Measurements from ENCODE around the gene SIVA1.

Gene SIVA1

GRCh38 chr14:104754213-104754851 lies 1.4 kb downstream of the SIVA1 start:
- H3K9ac ChIP-seq (ENCODE audit: low read length): peak overlapping the region; percentile 95
- no peak overlapping the region for H3K27ac ChIP-seq (ENCODE audit: low read depth, low read length)
- H3K9me3 ChIP-seq (ENCODE audit: insufficient read depth, low read length): no peaks in the 10 kb centered on the region
- H3K4me3 ChIP-seq (ENCODE audit: insufficient read depth, low read length, poor library complexity, severe bottlenecking): peak overlapping the region; percentile 73
- H3K36me3 ChIP-seq (ENCODE audit: low read length): no peaks in the 10 kb centered on the region
- no peak overlapping the region for H2AFZ ChIP-seq (ENCODE audit: low read depth, low read length, severe bottlenecking)
- H3F3A ChIP-seq (ENCODE audit: insufficient read depth): no peaks in the 10 kb centered on the region
- no peaks in the 10 kb centered on the region for H3K27me3 ChIP-seq (ENCODE audit: low read length)
- H3K9me2 ChIP-seq (replicated peaks; ENCODE audit: insufficient read depth, low read length): no peaks in the 10 kb centered on the region
- no peaks in the 10 kb centered on the region; the same call in 1 of the 2 replicates for H4K20me1 ChIP-seq (ENCODE audit: low read depth, low read length)
- H3K79me2 ChIP-seq (ENCODE audit: insufficient read depth, low read length): peaks cover 32% of the 10 kb centered on the region
- peak overlapping the region; percentile 65 for H3K4me2 ChIP-seq (ENCODE audit: low read depth, low read length, poor library complexity, severe bottlenecking)
- no peak for TF ChIP-seq EZH2phosphoT487 (conservative IDR thresholded peaks at IDR 0.05; ENCODE audit: low read length)
- TF ChIP-seq CTCF (IDR thresholded peaks at IDR 0.05; ENCODE audit: insufficient read depth, low read length, poor library complexity, severe bottlenecking): no peak

- no peaks in the 10 kb centered on the region for H3K9me2 ChIP-seq (replicated peaks; ENCODE audit: insufficient read depth, low read length)
- no peak overlapping the region for H3K9ac ChIP-seq (ENCODE audit: low read length)
- no peaks in the 10 kb centered on the region for H3K36me3 ChIP-seq (ENCODE audit: low read length)
- no peaks in the 10 kb centered on the region for H3K27me3 ChIP-seq (ENCODE audit: low read length)
- no peaks in the 10 kb centered on the region; the same call in 1 of the 2 replicates for H4K20me1 ChIP-seq (ENCODE audit: low read depth, low read length)
- H3K4me3 ChIP-seq (ENCODE audit: insufficient read depth, low read length, poor library complexity, severe bottlenecking): no peak overlapping the region
- no peak overlapping the region for H2AFZ ChIP-seq (ENCODE audit: low read depth, low read length, severe bottlenecking)
- H3K4me2 ChIP-seq (ENCODE audit: low read depth, low read length, poor library complexity, severe bottlenecking): no peak overlapping the region
- no peaks in the 10 kb centered on the region for H3F3A ChIP-seq (ENCODE audit: insufficient read depth)
- no peak for TF ChIP-seq CTCF (IDR thresholded peaks at IDR 0.05; ENCODE audit: insufficient read depth, low read length, poor library complexity, severe bottlenecking)
- no peak for TF ChIP-seq EZH2phosphoT487 (conservative IDR thresholded peaks at IDR 0.05; ENCODE audit: low read length)
- H3K79me2 ChIP-seq (ENCODE audit: insufficient read depth, low read length): peaks cover 32% of the 10 kb centered on the region
- no peak overlapping the region for H3K27ac ChIP-seq (ENCODE audit: low read depth, low read length)
- no peaks in the 10 kb centered on the region for H3K9me3 ChIP-seq (ENCODE audit: insufficient read depth, low read length)
Observed at GRCh38 chr14:104755621-104756020, 2.7 kb downstream of the SIVA1 start.

GRCh38 chr14:104756477-104757237 lies 3.7 kb downstream of the SIVA1 start:
- Histone ChIP-seq H3K27ac (ENCODE audit: low read depth, low read length) (no peak overlapping the region), H2AFZ (ENCODE audit: low read depth, low read length, severe bottlenecking) (no peak overlapping the region)
- TF ChIP-seq EZH2phosphoT487 (conservative IDR thresholded peaks at IDR 0.05; ENCODE audit: low read length) (no peak), CTCF (IDR thresholded peaks at IDR 0.05; ENCODE audit: insufficient read depth, low read length, poor library complexity, severe bottlenecking) (no peak)

More at GRCh38 chr14:104756477-104757237, 3.7 kb downstream of the SIVA1 start:
- H3K4me2 ChIP-seq (ENCODE audit: low read depth, low read length, poor library complexity, severe bottlenecking): no peak overlapping the region
- no peak overlapping the region for H3K9ac ChIP-seq (ENCODE audit: low read length)
- no peaks in the 10 kb centered on the region for H3F3A ChIP-seq (ENCODE audit: insufficient read depth)
- H3K9me2 ChIP-seq (replicated peaks; ENCODE audit: insufficient read depth, low read length): no peaks in the 10 kb centered on the region
- H3K27me3 ChIP-seq (ENCODE audit: low read length): no peaks in the 10 kb centered on the region
- H4K20me1 ChIP-seq (ENCODE audit: low read depth, low read length): no peaks in the 10 kb centered on the region; the same call in 1 of the 2 replicates
- H3K9me3 ChIP-seq (ENCODE audit: insufficient read depth, low read length): no peaks in the 10 kb centered on the region
- H3K36me3 ChIP-seq (ENCODE audit: low read length): no peaks in the 10 kb centered on the region
- H3K4me3 ChIP-seq (ENCODE audit: insufficient read depth, low read length, poor library complexity, severe bottlenecking): no peak overlapping the region
- H3K79me2 ChIP-seq (ENCODE audit: insufficient read depth, low read length): peaks cover 32% of the 10 kb centered on the region

Measured in SU-DHL-6 (cell line).